ENCODE data around the gene DMBX1.

Gene DMBX1

GRCh38 chr1:46496505-46496904, 6.9 kb downstream of the DMBX1 start:
- TF ChIP-seq POU6F1 (CRISPR knock-in tag; IDR thresholded peaks at IDR 0.05; ENCODE audit: borderline replicate concordance, low read depth) (no peak), OSR1 (CRISPR knock-in tag; IDR thresholded peaks at IDR 0.05) (no peak), ZNF8 (CRISPR knock-in tag; IDR thresholded peaks at IDR 0.05) (no peak), TSHZ2 (CRISPR knock-in tag; IDR thresholded peaks at IDR 0.05) (no peak), ZNF565 (CRISPR knock-in tag; conservative IDR thresholded peaks at IDR 0.05; ENCODE audit: low read depth) (no peak), ZC3H10 (CRISPR knock-in tag; IDR thresholded peaks at IDR 0.05) (no peak)
- no peak for ATAC-seq

- ATAC-seq: no peak
- TF ChIP-seq CSDC2 (CRISPR knock-in tag; IDR thresholded peaks at IDR 0.05) (no peak), PATZ1 (CRISPR knock-in tag; IDR thresholded peaks at IDR 0.05; ENCODE audit: borderline replicate concordance) (no peak), TOX (CRISPR knock-in tag; IDR thresholded peaks at IDR 0.05; ENCODE audit: borderline replicate concordance) (no peak), BACH2 (CRISPR knock-in tag; IDR thresholded peaks at IDR 0.05; ENCODE audit: borderline replicate concordance) (no peak), ZC3H10 (CRISPR knock-in tag; IDR thresholded peaks at IDR 0.05) (no peak), ISL1 (CRISPR knock-in tag; IDR thresholded peaks at IDR 0.05) (no peak), ZNF565 (CRISPR knock-in tag; conservative IDR thresholded peaks at IDR 0.05; ENCODE audit: low read depth) (no peak), ESRRG (CRISPR knock-in tag; IDR thresholded peaks at IDR 0.05) (no peak), POU6F1 (CRISPR knock-in tag; IDR thresholded peaks at IDR 0.05; ENCODE audit: borderline replicate concordance, low read depth) (no peak), ZNF8 (CRISPR knock-in tag; IDR thresholded peaks at IDR 0.05) (no peak), TSHZ2 (CRISPR knock-in tag; IDR thresholded peaks at IDR 0.05) (no peak), ZNF70 (CRISPR knock-in tag; IDR thresholded peaks at IDR 0.05) (no peak), OSR1 (CRISPR knock-in tag; IDR thresholded peaks at IDR 0.05) (no peak), RARB (CRISPR knock-in tag; IDR thresholded peaks at IDR 0.05) (no peak)
Measured at GRCh38 chr1:46497020-46497419, 7.4 kb downstream of the DMBX1 start.

GRCh38 chr1:46497665-46498064, 8.0 kb downstream of the DMBX1 start:
- TF ChIP-seq ZNF565 (CRISPR knock-in tag; conservative IDR thresholded peaks at IDR 0.05; ENCODE audit: low read depth) (no peak), ESRRG (CRISPR knock-in tag; IDR thresholded peaks at IDR 0.05) (no peak), ZC3H10 (CRISPR knock-in tag; IDR thresholded peaks at IDR 0.05) (no peak)
- no peak for ATAC-seq

- no peak for TF ChIP-seq TCF4 (CRISPR knock-in tag; IDR thresholded peaks at IDR 0.05; ENCODE audit: borderline replicate concordance)
- no peak for ATAC-seq
Measured at GRCh38 chr1:46501528-46501927, 11.9 kb downstream of the DMBX1 start.

Data from SK-N-SH treated with all-trans-retinoic acid at 6 μM for 48 hours (cell line).